Amniotic epithelial cell (primary cell): ENCODE results near the gene TERT.

Experiments used
- DNase-seq: peaks from one replicate; pipeline ENCODE4 v3.0.0-alpha.2; 2010; ENCODE audit warnings: low read depth

The TERT gene

GRCh38 chr5:1206521-1207412, 88.1 kb downstream of the TERT start:
- DNase-seq, result no peak

GRCh38 chr5:1205255-1206180, 89.3 kb downstream of the TERT start:
- no peak for DNase-seq

GRCh38 chr5:1204693-1205242, 90.1 kb downstream of the TERT start:
- peak; percentile 24 for DNase-seq

- DNase-seq, result no peak
Measured at GRCh38 chr5:1203968-1204692, 90.7 kb downstream of the TERT start.

- DNase-seq, result no peak
Measured at GRCh38 chr5:1203311-1203967, 91.4 kb downstream of the TERT start.
